ENCODE results near the gene OPCML. TPM values are rescaled to one million over a fixed set of nuclear protein-coding genes. Genes with fewer than 3 reads are reported as not detected.

OPCML gene
- total RNA-seq, 1 experiment from 2014 or later, result not detected

DNA sequence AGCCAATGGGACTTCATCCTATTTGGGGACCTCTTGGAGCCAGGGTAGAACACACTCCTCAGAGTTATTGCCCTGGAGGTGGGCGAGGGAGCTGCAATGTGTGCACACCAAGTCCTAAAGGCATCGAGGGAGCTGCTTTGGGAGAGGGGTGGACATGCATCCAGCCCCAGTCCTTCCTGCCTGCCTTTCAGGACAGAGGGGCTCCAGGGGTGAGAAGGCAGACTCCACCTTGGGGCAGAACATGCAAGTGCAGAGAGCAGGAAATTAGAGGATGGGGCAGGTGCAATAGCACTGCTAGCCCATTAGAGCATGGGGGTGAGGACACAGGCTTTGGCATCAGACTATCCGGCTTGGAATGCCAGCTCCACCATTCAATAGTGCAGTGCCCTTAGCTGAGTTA is 288.5 kb downstream of the OPCML start:
- H3K4me1 ChIP-seq, result peaks cover 9% of the 10 kb centered on the region
- H3K9me3 ChIP-seq, result no peaks in the 10 kb centered on the region; the same call in 1 of the 2 replicates
- Mint-ChIP-seq H3K27me3 (ENCODE audit: insufficient read depth, unreplicated experiment) (peaks cover 3% of the 10 kb centered on the region), H3K4me1 (ENCODE audit: low read depth, unreplicated experiment) (peaks cover 5% of the 10 kb centered on the region), H3K27ac (ENCODE audit: unreplicated experiment) (no peak overlapping the region), H3K36me3 (ENCODE audit: insufficient read depth, unreplicated experiment) (no peaks in the 10 kb centered on the region), H3K4me3 (ENCODE audit: unreplicated experiment) (no peak overlapping the region), H3K9me3 (ENCODE audit: unreplicated experiment) (peaks cover 15% of the 10 kb centered on the region)
- POLR2A ChIA-PET, result no interaction called here
- no peaks in the 10 kb centered on the region for H3K36me3 ChIP-seq (ENCODE audit: control insufficient read depth, insufficient read depth, low read length)
- BruUV-seq (replicated peaks), result no TSS peak
- no peak overlapping the region for H3K4me3 ChIP-seq (ENCODE audit: low read depth, low read length)
- TF ChIP-seq, protein P1, sequence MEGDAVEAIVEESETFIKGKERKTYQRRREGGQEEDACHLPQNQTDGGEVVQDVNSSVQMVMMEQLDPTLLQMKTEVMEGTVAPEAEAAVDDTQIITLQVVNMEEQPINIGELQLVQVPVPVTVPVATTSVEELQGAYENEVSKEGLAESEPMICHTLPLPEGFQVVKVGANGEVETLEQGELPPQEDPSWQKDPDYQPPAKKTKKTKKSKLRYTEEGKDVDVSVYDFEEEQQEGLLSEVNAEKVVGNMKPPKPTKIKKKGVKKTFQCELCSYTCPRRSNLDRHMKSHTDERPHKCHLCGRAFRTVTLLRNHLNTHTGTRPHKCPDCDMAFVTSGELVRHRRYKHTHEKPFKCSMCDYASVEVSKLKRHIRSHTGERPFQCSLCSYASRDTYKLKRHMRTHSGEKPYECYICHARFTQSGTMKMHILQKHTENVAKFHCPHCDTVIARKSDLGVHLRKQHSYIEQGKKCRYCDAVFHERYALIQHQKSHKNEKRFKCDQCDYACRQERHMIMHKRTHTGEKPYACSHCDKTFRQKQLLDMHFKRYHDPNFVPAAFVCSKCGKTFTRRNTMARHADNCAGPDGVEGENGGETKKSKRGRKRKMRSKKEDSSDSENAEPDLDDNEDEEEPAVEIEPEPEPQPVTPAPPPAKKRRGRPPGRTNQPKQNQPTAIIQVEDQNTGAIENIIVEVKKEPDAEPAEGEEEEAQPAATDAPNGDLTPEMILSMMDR (IDR thresholded peaks at IDR 0.05; ENCODE audit: insufficient read depth in 1 of 2, low read depth in 1 of 2, low read length in 1 of 2, severe bottlenecking in 1 of 2, unreplicated experiment in 1 of 2), result no peak
- no peaks in the 10 kb centered on the region for H3K27me3 ChIP-seq (replicated peaks; ENCODE audit: control insufficient read depth, insufficient read depth, low read length)
- intact Hi-C loops (cut with micrococcal nuclease; ENCODE audit: unreplicated experiment), result no loop called here
- CTCF ChIA-PET, result no interaction called here
- DNase-seq, result no peak

DNA sequence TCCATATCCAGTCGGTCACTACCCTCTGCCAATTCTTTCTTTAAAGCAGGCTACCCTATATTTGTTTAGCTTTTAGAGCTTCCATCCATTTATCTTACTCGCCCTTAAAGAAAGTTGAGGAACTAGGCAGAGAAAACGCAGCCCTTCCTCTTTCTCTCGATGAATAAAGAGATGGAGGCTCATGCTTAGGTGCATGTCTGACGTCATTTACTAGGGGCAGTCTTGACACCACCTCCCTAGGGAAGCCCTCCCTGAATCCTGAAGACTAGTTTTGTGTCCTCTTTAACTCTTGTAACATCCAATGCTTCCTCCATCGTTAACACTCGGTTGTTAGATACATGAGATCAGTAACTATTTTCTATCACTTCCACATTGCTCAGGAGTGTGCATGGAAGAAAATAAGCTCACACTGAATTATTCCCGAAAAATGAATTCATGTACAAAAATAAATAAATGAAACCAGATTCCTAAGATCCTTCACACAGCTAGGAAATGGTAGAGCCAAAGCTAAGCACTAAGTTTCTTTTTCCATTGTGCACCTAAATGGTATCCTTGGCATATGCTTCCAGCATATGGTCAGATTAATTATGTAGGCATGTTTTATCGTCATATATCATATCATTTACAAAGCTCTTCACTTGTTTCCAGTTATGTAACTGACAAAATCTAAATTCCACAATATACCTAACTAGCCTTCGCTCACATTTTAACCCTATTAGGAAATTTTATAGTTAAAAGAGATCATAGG is 291.2 kb downstream of the OPCML start:
- no peak overlapping the region for H3K27ac Mint-ChIP-seq (ENCODE audit: unreplicated experiment)
- CTCF ChIA-PET, result no interaction called here
- TF ChIP-seq, protein P1 (IDR thresholded peaks at IDR 0.05; ENCODE audit: insufficient read depth in 1 of 2, low read depth in 1 of 2, low read length in 1 of 2, severe bottlenecking in 1 of 2, unreplicated experiment in 1 of 2), result no peak
- no peak overlapping the region for H3K4me3 Mint-ChIP-seq (ENCODE audit: unreplicated experiment)
- H3K27me3 Mint-ChIP-seq (ENCODE audit: insufficient read depth, unreplicated experiment), result no peaks in the 10 kb centered on the region
- H3K9me3 Mint-ChIP-seq (ENCODE audit: unreplicated experiment), result peaks cover 6% of the 10 kb centered on the region
- POLR2A ChIA-PET, result no interaction called here
- Histone ChIP-seq H3K36me3 (ENCODE audit: control insufficient read depth, insufficient read depth, low read length) (no peaks in the 10 kb centered on the region), H3K27me3 (replicated peaks; ENCODE audit: control insufficient read depth, insufficient read depth, low read length) (no peaks in the 10 kb centered on the region), H3K4me3 (ENCODE audit: low read depth, low read length) (no peak overlapping the region), H3K9me3 (no peaks in the 10 kb centered on the region; the same call in 1 of the 2 replicates), H3K4me1 (peaks cover 17% of the 10 kb centered on the region)
- no peaks in the 10 kb centered on the region for H3K36me3 Mint-ChIP-seq (ENCODE audit: insufficient read depth, unreplicated experiment)
- intact Hi-C loops (cut with micrococcal nuclease; ENCODE audit: unreplicated experiment), result no loop called here
- peaks cover 5% of the 10 kb centered on the region for H3K4me1 Mint-ChIP-seq (ENCODE audit: low read depth, unreplicated experiment)
- no TSS peak for BruUV-seq (replicated peaks)
- no peak for DNase-seq

DNA sequence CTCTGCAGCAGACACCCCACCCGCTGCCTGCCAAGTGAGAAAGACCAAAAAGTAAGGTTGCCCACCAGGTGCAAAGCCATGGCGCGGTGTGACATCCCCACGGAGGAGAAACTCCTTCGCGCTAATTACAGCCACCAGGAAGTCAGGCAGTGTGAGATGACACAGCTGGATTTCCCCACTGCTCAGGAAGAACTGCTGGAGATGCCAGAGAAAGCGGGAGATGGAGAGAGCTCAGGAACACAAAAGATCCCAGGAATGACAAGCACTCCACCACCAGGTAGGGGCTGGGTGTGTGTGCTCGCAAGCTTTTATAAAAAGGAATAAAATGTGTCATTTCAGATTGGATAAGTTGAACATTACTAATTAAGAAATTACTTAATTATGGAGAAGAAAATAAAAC is 292.7 kb downstream of the OPCML start:
- Mint-ChIP-seq H3K9me3 (ENCODE audit: unreplicated experiment) (peaks cover 6% of the 10 kb centered on the region), H3K27me3 (ENCODE audit: insufficient read depth, unreplicated experiment) (no peaks in the 10 kb centered on the region), H3K4me3 (ENCODE audit: unreplicated experiment) (no peak overlapping the region), H3K36me3 (ENCODE audit: insufficient read depth, unreplicated experiment) (no peaks in the 10 kb centered on the region), H3K4me1 (ENCODE audit: low read depth, unreplicated experiment) (peaks cover 5% of the 10 kb centered on the region), H3K27ac (ENCODE audit: unreplicated experiment) (peak overlapping the region; percentile 22)
- no peaks in the 10 kb centered on the region for H3K36me3 ChIP-seq (ENCODE audit: control insufficient read depth, insufficient read depth, low read length)
- POLR2A ChIA-PET, result no interaction called here
- H3K9me3 ChIP-seq, result peaks cover 2% of the 10 kb centered on the region; the same call in 1 of the 2 replicates
- no peaks in the 10 kb centered on the region for H3K27me3 ChIP-seq (replicated peaks; ENCODE audit: control insufficient read depth, insufficient read depth, low read length)
- CTCF ChIA-PET, result no interaction called here
- intact Hi-C loops (cut with micrococcal nuclease; ENCODE audit: unreplicated experiment), result no loop called here
- H3K4me1 ChIP-seq, result peaks cover 17% of the 10 kb centered on the region
- BruUV-seq (replicated peaks), result no TSS peak
- TF ChIP-seq, protein P1 (IDR thresholded peaks at IDR 0.05; ENCODE audit: insufficient read depth in 1 of 2, low read depth in 1 of 2, low read length in 1 of 2, severe bottlenecking in 1 of 2, unreplicated experiment in 1 of 2), result no peak
- DNase-seq, result no peak
- H3K4me3 ChIP-seq (ENCODE audit: low read depth, low read length), result no peak overlapping the region
